Measurements from ENCODE around the gene TBC1D23. TPM values are rescaled to one million over a fixed set of nuclear protein-coding genes. Genes with fewer than 3 reads are reported as not detected.

The TBC1D23 gene
- total RNA-seq (10 to 100 TPM; 26.4 to 33.4 (median 31.9) TPM), total RNA-seq (38.6 to 72.3 (median 54.8) reads per million in 29 experiments)
- total RNA-seq (2013) = 28.4 TPM

DNA sequence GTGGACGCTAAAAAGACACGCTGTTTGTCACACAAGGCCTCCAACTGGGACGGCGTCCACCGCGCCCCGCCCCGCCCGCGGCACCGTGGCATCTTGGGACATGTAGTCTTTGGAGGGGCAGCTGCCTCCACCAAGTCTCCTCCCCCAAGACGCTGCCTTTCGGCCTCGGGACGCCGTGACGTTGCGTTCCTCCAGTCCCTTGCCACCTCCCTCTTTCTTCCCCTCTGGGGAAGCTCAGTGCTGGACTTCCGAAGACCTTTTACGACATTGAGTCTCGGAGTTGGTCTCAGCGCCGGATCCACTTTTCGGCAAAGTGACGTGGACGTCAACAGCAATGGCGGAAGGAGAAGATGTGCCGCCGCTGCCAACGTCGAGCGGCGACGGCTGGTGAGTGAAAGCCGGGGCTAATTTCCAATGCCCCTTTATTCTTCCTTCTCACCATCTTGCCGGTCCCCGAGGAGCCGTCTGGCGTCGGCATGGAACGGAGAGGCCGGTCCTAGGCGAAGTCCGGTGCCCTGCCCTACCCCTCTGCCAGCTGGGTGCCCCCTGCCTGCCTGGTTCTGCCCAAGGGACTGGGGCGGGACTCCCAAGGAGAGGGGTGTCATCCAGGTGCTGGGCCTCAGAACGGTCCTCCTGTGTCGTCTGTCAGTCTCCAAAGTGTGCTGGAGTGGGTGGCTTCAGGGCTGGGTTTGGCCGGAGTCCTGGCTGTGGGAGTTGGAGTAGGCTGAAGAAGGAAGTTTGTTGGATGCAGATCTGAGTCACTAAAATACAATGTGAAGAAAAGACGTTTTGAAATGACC lies at the start of gene TBC1D23:
Gene TBC1D23, plus strand, starts transcription at position 308 of the 800 bp plus-strand sequence. Its CDS starts 27 bp downstream, at position 335.
- ATAC-seq (replicated peaks in 1 of 4) (peak; percentile 98 to 100 (median 100)), DNase-seq (peak; percentile 91 to 98 (median 95))
- Histone ChIP-seq H3K4me1 (ENCODE audit: control insufficient read depth in 1 of 2, extremely low read depth in 1 of 2, insufficient read depth in 2 of 2, low read length in 2 of 2) (peaks cover 16 to 28% of the 10 kb centered on the region in 2 experiments), H3K27ac (ENCODE audit: low read length) (peak within 1 kb of the TSS; percentile 97), H3K9me3 (no peaks in the 10 kb centered on the region), H3K36me3 (ENCODE audit: control insufficient read depth in 2 of 2, extremely low read depth in 1 of 2, insufficient read depth in 1 of 2, low read length in 1 of 2) (no peaks in the 10 kb centered on the region), H3K4me3 (ENCODE audit: control insufficient read depth in 1 of 2, extremely low read depth in 1 of 2, low read length in 1 of 2) (peak within 1 kb of the TSS; percentile 99 to 100), H3K27me3 (replicated peaks in 1 of 2; ENCODE audit: control insufficient read depth in 2 of 2, extremely low read depth in 1 of 2, insufficient read depth in 2 of 2, low read length in 1 of 2) (no peaks in the 10 kb centered on the region)
- WGBS (ENCODE audit: insufficient coverage) = under 1% methylated on average over 45 of the region's 49 CpGs
- POLR2A ChIA-PET = interaction anchor here (0.7 to 1.8 kb wide), 9 partner anchors 10 to 1737 kb away, joined by 3 to 6 read pairs (median 4); partner anchors contain the start of genes CLDND1 (in 1 of the 2), CMSS1 (in 1 of the 2) and LNP1 (in 1 of the 2)
- no peaks in the 10 kb centered on the region for H3K9me3 Mint-ChIP-seq
- H3K36me3 Mint-ChIP-seq = no peaks in the 10 kb centered on the region
- H3K4me3 Mint-ChIP-seq = peak within 1 kb of the TSS; percentile 79 to 92 (median 90)
- H3K27ac Mint-ChIP-seq = peak within 1 kb of the TSS; percentile 95 to 99
- H3K4me1 Mint-ChIP-seq = peaks cover 55 to 62% (median 58%) of the 10 kb centered on the region in 3 donors
- no peaks in the 10 kb centered on the region for H3K27me3 Mint-ChIP-seq
- CTCF ChIA-PET = interaction anchor here (0.5 to 1.3 kb wide), 9 partner anchors 8 to 443 kb away, joined by 3 to 5 read pairs (median 3); partner anchors contain the start of genes CMSS1 (in 1 of the 2) and LNP1 (in 1 of the 2)

DNA sequence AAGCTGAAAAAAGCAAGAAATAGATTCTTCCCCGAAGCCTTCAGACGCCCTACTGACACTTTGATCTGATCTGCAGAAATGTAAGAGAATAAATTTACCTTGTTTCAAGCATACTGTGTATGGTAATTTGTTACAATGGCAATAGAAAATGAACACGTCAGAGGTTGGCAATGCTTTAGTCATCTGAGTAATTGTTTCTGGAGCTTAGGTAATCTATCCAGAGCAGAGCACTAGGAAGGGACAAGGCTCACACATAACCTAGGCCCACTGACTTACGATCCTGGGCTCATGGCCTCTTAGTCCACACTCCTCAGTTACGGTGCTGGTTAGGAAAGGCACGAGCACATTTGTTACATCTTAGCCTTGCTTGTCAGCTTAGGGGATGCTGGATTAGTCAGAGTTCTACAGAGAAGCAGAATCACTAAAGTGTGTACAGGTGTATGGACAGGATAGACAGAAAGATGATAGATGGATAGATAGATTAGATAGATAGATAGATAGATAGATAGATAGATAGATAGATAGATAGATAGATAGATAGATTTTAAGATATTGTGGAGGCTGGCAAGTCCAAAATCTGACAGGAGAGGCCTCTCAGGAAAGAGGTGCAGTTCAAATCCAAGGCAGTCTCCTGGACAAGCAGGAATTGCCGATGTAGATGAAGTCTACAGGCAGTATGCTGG lies 46.8 kb upstream of the TBC1D23 start:
- Mint-ChIP-seq H3K4me1 (peaks cover 17 to 20% (median 18%) of the 10 kb centered on the region in 3 donors), H3K36me3 (no peaks in the 10 kb centered on the region), H3K27ac (no peak overlapping the region), H3K9me3 (peaks cover 0 to 5% (median 4%) of the 10 kb centered on the region in 3 donors), H3K27me3 (peaks cover 5 to 7% of the 10 kb centered on the region in 2 donors), H3K4me3 (no peak overlapping the region)
- ATAC-seq (replicated peaks in 1 of 4) (no peak), DNase-seq (no peak)
- Histone ChIP-seq H3K9me3 (no peaks in the 10 kb centered on the region), H3K27ac (ENCODE audit: low read length) (no peak overlapping the region), H3K4me1 (ENCODE audit: control insufficient read depth in 1 of 2, extremely low read depth in 1 of 2, insufficient read depth in 2 of 2, low read length in 2 of 2) (peaks cover 5 to 13% of the 10 kb centered on the region in 2 experiments), H3K4me3 (ENCODE audit: control insufficient read depth in 1 of 2, extremely low read depth in 1 of 2, low read length in 1 of 2) (no peak overlapping the region), H3K27me3 (replicated peaks in 1 of 2; ENCODE audit: control insufficient read depth in 2 of 2, extremely low read depth in 1 of 2, insufficient read depth in 2 of 2, low read length in 1 of 2) (no peaks in the 10 kb centered on the region), H3K36me3 (ENCODE audit: control insufficient read depth in 2 of 2, extremely low read depth in 1 of 2, insufficient read depth in 1 of 2, low read length in 1 of 2) (no peaks in the 10 kb centered on the region)
- 95% methylated on average over 4 of the region's 7 CpGs for WGBS (ENCODE audit: insufficient coverage)
- ChIA-PET POLR2A (no interaction called here), CTCF (interaction anchor here in 1 of 2 donors (0.5 to 0.6 kb wide), 2 partner anchors 43 to 121 kb away, joined by 3 to 9 read pairs; partner anchors contain the start of gene NIT2)

DNA sequence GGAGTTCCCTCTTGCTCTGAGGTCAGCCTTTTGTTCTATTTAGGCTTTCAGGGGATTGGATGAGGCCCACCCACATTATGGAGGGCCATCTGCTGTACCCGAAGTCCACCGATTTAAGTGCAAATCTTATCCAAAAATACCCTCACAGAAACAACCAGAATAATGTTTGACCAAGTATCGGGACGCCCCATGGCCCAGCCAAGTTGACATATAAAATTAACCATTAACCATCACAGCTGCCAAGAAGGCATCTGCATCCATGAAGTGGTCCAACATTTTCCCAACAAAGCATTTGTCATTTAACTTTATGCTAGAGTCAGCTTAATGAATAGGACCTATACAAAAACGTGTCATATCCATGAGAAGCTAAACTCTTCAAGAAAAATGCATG lies 46.2 kb upstream of the TBC1D23 start:
- POLR2A ChIA-PET = no interaction called here
- peaks cover 5 to 12% of the 10 kb centered on the region in 2 experiments for H3K4me1 ChIP-seq (ENCODE audit: control insufficient read depth in 1 of 2, extremely low read depth in 1 of 2, insufficient read depth in 2 of 2, low read length in 2 of 2)
- H3K9me3 Mint-ChIP-seq = peaks cover 4 to 9% (median 9%) of the 10 kb centered on the region in 3 donors
- no peak overlapping the region for H3K4me3 ChIP-seq (ENCODE audit: control insufficient read depth in 1 of 2, extremely low read depth in 1 of 2, low read length in 1 of 2)
- ATAC-seq (replicated peaks in 1 of 4) = no peak
- no peaks in the 10 kb centered on the region for H3K36me3 ChIP-seq (ENCODE audit: control insufficient read depth in 2 of 2, extremely low read depth in 1 of 2, insufficient read depth in 1 of 2, low read length in 1 of 2)
- peaks cover 17% of the 10 kb centered on the region in 3 donors for H3K4me1 Mint-ChIP-seq
- peaks cover 5 to 7% of the 10 kb centered on the region in 2 donors for H3K27me3 Mint-ChIP-seq
- no peak overlapping the region for H3K4me3 Mint-ChIP-seq
- WGBS (ENCODE audit: insufficient coverage) = 93% methylated on average over 2 of the region's 5 CpGs
- DNase-seq = no peak
- H3K36me3 Mint-ChIP-seq = no peaks in the 10 kb centered on the region
- no peaks in the 10 kb centered on the region for H3K9me3 ChIP-seq
- H3K27ac ChIP-seq (ENCODE audit: low read length) = no peak overlapping the region
- H3K27ac Mint-ChIP-seq = no peak overlapping the region
- no peaks in the 10 kb centered on the region for H3K27me3 ChIP-seq (replicated peaks in 1 of 2; ENCODE audit: control insufficient read depth in 2 of 2, extremely low read depth in 1 of 2, insufficient read depth in 2 of 2, low read length in 1 of 2)
- CTCF ChIA-PET = interaction anchor here (0.6 kb wide), 2 partner anchors 120 to 499 kb away, joined by 3 to 9 read pairs; partner anchors contain the start of gene NIT2 (in 1 of the 2)

GRCh38 chr3:100216713-100217112 lies 44.1 kb upstream of the TBC1D23 start:
- ATAC-seq (replicated peaks in 1 of 4) (no peak), DNase-seq (no peak)
- no peaks in the 10 kb centered on the region for H3K9me3 ChIP-seq
- Mint-ChIP-seq H3K36me3 (no peaks in the 10 kb centered on the region), H3K27ac (no peak overlapping the region), H3K27me3 (peaks cover 5 to 11% of the 10 kb centered on the region in 2 donors), H3K4me1 (no peaks in the 10 kb centered on the region), H3K9me3 (peaks cover 4 to 12% (median 9%) of the 10 kb centered on the region in 3 donors), H3K4me3 (no peak overlapping the region)
- H3K36me3 ChIP-seq (ENCODE audit: control insufficient read depth in 2 of 2, extremely low read depth in 1 of 2, insufficient read depth in 1 of 2, low read length in 1 of 2) = no peaks in the 10 kb centered on the region
- no peak overlapping the region for H3K27ac ChIP-seq (ENCODE audit: low read length)
- H3K4me1 ChIP-seq (ENCODE audit: control insufficient read depth in 1 of 2, extremely low read depth in 1 of 2, insufficient read depth in 2 of 2, low read length in 2 of 2) = no peaks in the 10 kb centered on the region
- H3K4me3 ChIP-seq (ENCODE audit: control insufficient read depth in 1 of 2, extremely low read depth in 1 of 2, low read length in 1 of 2) = no peak overlapping the region
- WGBS (ENCODE audit: insufficient coverage) = no CpG with 5 or more reads among the region's 1 CpG
- ChIA-PET POLR2A (no interaction called here), CTCF (interaction anchor here in 1 of 2 donors (0.5 kb wide), 1 partner anchor 108 kb away, joined by 3 read pairs; no protein-coding TSS in a partner anchor)
- H3K27me3 ChIP-seq (replicated peaks in 1 of 2; ENCODE audit: control insufficient read depth in 2 of 2, extremely low read depth in 1 of 2, insufficient read depth in 2 of 2, low read length in 1 of 2) = no peaks in the 10 kb centered on the region

DNA sequence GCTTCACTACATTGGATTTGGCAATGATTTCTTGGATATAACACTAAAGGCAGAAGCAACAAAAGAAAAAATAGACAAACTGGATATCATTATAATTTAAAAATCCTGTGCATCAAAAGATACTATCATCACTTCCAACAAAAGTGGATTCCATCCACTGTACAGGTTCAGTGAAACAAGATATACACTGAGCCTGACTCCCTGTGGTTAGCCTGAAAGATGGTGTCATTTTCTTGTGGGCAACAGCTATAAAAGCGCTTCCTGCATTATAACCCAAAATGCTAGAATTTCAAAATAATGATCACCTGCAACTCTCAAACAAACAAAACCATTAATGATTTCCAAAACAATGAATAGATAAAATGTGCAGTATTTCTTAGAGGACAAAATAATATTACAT lies 39.6 kb upstream of the TBC1D23 start:
- H3K36me3 Mint-ChIP-seq = no peaks in the 10 kb centered on the region
- peaks cover 4 to 12% (median 9%) of the 10 kb centered on the region in 3 donors for H3K9me3 Mint-ChIP-seq
- ATAC-seq (replicated peaks in 1 of 4) = no peak
- Histone ChIP-seq H3K36me3 (ENCODE audit: control insufficient read depth in 2 of 2, extremely low read depth in 1 of 2, insufficient read depth in 1 of 2, low read length in 1 of 2) (no peaks in the 10 kb centered on the region), H3K4me1 (ENCODE audit: control insufficient read depth in 1 of 2, extremely low read depth in 1 of 2, insufficient read depth in 2 of 2, low read length in 2 of 2) (no peaks in the 10 kb centered on the region), H3K4me3 (ENCODE audit: control insufficient read depth in 1 of 2, extremely low read depth in 1 of 2, low read length in 1 of 2) (no peak overlapping the region), H3K27ac (ENCODE audit: low read length) (no peak overlapping the region), H3K27me3 (replicated peaks in 1 of 2; ENCODE audit: control insufficient read depth in 2 of 2, extremely low read depth in 1 of 2, insufficient read depth in 2 of 2, low read length in 1 of 2) (no peaks in the 10 kb centered on the region), H3K9me3 (no peaks in the 10 kb centered on the region)
- DNase-seq = no peak
- peaks cover under 1 to 9% of the 10 kb centered on the region in 2 donors for H3K27me3 Mint-ChIP-seq
- no peak overlapping the region for H3K27ac Mint-ChIP-seq
- POLR2A ChIA-PET = interaction anchor here (0.6 to 0.7 kb wide), 2 partner anchors 50 to 1651 kb away, joined by 4 to 5 read pairs; no protein-coding TSS in a partner anchor
- no peak overlapping the region for H3K4me3 Mint-ChIP-seq
- CTCF ChIA-PET = interaction anchor here in 1 of 2 donors (0.7 kb wide), 1 partner anchor 33 kb away, joined by 14 read pairs; no protein-coding TSS in a partner anchor
- WGBS (ENCODE audit: insufficient coverage) = no CpG with 5 or more reads among the region's 1 CpG
- no peaks in the 10 kb centered on the region for H3K4me1 Mint-ChIP-seq

GRCh38 chr3:100225193-100225592 lies 35.6 kb upstream of the TBC1D23 start:
- Mint-ChIP-seq H3K36me3 (no peaks in the 10 kb centered on the region), H3K4me1 (peaks cover 0 to 8% (median 5%) of the 10 kb centered on the region in 3 donors), H3K4me3 (no peak overlapping the region), H3K9me3 (peaks cover 0 to 3% (median 0%) of the 10 kb centered on the region in 3 donors), H3K27ac (no peak overlapping the region), H3K27me3 (peaks cover 0 to 4% of the 10 kb centered on the region in 2 donors)
- no peaks in the 10 kb centered on the region for H3K9me3 ChIP-seq
- H3K4me3 ChIP-seq (ENCODE audit: control insufficient read depth in 1 of 2, extremely low read depth in 1 of 2, low read length in 1 of 2) = no peak overlapping the region
- no peaks in the 10 kb centered on the region for H3K27me3 ChIP-seq (replicated peaks in 1 of 2; ENCODE audit: control insufficient read depth in 2 of 2, extremely low read depth in 1 of 2, insufficient read depth in 2 of 2, low read length in 1 of 2)
- DNase-seq (no peak), ATAC-seq (replicated peaks in 1 of 4) (no peak)
- CTCF ChIA-PET = interaction anchor here in 1 of 2 donors (0.8 kb wide), 1 partner anchor 14 kb away, joined by 4 read pairs; no protein-coding TSS in a partner anchor
- no peaks in the 10 kb centered on the region for H3K36me3 ChIP-seq (ENCODE audit: control insufficient read depth in 2 of 2, extremely low read depth in 1 of 2, insufficient read depth in 1 of 2, low read length in 1 of 2)
- WGBS (ENCODE audit: insufficient coverage) = 94% methylated on average over 26 of the region's 26 CpGs
- POLR2A ChIA-PET = no interaction called here
- H3K4me1 ChIP-seq (ENCODE audit: control insufficient read depth in 1 of 2, extremely low read depth in 1 of 2, insufficient read depth in 2 of 2, low read length in 2 of 2) = no peaks in the 10 kb centered on the region
- no peak overlapping the region for H3K27ac ChIP-seq (ENCODE audit: low read length)
